MV-4-11 (cell line): ENCODE measurements around the gene DIRAS2.
"Not testable (repeated sequence)": the region's sequence is repeated elsewhere in the genome, so short reads cannot be mapped to it uniquely, and the experiment has no call there.

Experiments
- DNase-seq: peaks from one replicate; lab custom pipeline; 2025; lab: John Stamatoyannopoulos, UW

Gene DIRAS2

GRCh38 chr9:90642570-90643539 is at the start of gene DIRAS2:
TSS of gene DIRAS2 (minus strand) at chr9:90642824. CDS start at chr9:90613827, 28,997 bp downstream.
- DNase-seq, result no peak

- no peak for DNase-seq
Observed at GRCh38 chr9:90684736-90685135, 42.1 kb upstream of the DIRAS2 start.

- DNase-seq, result no peak
Observed at GRCh38 chr9:90684106-90684505, 41.5 kb upstream of the DIRAS2 start.

GRCh38 chr9:90680534-90680933 is 37.9 kb upstream of the DIRAS2 start:
- no peak for DNase-seq

- DNase-seq, result no peak
Observed at GRCh38 chr9:90665072-90665471, 22.4 kb upstream of the DIRAS2 start.

GRCh38 chr9:90659650-90660364 is 17.2 kb upstream of the DIRAS2 start:
- no peak for DNase-seq

- no peak for DNase-seq
Observed at GRCh38 chr9:90658783-90659182, 16.2 kb upstream of the DIRAS2 start.

GRCh38 chr9:90658181-90658580 is 15.6 kb upstream of the DIRAS2 start:
- no peak for DNase-seq

GRCh38 chr9:90656876-90657275 is 14.3 kb upstream of the DIRAS2 start:
- not testable (repeated sequence) for DNase-seq

GRCh38 chr9:90651246-90651645 is 8.6 kb upstream of the DIRAS2 start:
- no peak for DNase-seq

- no peak for DNase-seq
Observed at GRCh38 chr9:90647843-90648242, 5.2 kb upstream of the DIRAS2 start.

GRCh38 chr9:90645721-90646120 is 3.1 kb upstream of the DIRAS2 start:
- no peak for DNase-seq

- DNase-seq, result no peak
Observed at GRCh38 chr9:90641884-90642487, 638 bp downstream of the DIRAS2 start.

GRCh38 chr9:90641086-90641485 is 1.5 kb downstream of the DIRAS2 start:
- no peak for DNase-seq

GRCh38 chr9:90640361-90640760 is 2.3 kb downstream of the DIRAS2 start:
- DNase-seq, result no peak

GRCh38 chr9:90637626-90638025 is 5.0 kb downstream of the DIRAS2 start:
- no peak for DNase-seq

GRCh38 chr9:90632647-90633207 is 9.9 kb downstream of the DIRAS2 start:
- DNase-seq, result no peak

GRCh38 chr9:90631964-90632363 is 10.7 kb downstream of the DIRAS2 start:
- DNase-seq, result no peak

GRCh38 chr9:90629991-90630390 is 12.6 kb downstream of the DIRAS2 start:
- DNase-seq, result no peak

GRCh38 chr9:90629354-90629753 is 13.3 kb downstream of the DIRAS2 start:
- DNase-seq, result no peak

GRCh38 chr9:90616806-90617205 is 25.8 kb downstream of the DIRAS2 start:
- DNase-seq, result no peak

GRCh38 chr9:90613502-90613901 is 29.1 kb downstream of the DIRAS2 start:
- DNase-seq, result no peak
